ENCODE measurements around the gene LRP6.

Gene LRP6

DNA sequence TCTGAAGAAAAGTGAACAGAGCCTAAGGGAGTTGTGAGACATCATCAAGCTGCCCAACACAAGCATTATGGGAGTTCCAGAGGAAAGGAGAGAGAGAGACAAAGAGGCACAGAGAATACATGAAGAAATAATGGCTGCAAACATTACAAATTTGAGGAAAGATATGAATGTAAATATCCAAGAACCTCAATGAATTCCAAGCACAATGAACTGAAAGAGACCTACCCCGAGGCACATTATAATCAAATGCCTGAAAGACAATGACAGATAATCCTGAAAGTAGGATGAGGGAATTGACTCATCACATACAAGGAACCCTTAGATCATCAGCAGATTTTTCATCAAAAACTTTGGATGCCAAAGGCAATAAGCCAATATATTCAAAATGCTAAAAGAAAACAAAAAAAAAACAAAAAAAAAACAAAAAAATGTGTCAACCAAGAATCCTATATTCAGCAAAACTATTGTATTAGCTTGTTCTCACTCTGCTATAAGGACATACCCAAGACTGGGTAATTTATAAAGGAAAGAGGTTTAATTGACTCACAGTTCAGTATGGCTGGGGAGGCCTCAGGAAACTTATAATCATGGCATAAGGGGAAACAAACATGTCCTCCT, 158.3 kb downstream of the LRP6 start:
- DNase-seq (ENCODE audit: low read depth), result no peak
- H3K4me3 ChIP-seq (replicated peaks; ENCODE audit: low read depth, low read length), result no peak overlapping the region
- TF ChIP-seq, protein P1, sequence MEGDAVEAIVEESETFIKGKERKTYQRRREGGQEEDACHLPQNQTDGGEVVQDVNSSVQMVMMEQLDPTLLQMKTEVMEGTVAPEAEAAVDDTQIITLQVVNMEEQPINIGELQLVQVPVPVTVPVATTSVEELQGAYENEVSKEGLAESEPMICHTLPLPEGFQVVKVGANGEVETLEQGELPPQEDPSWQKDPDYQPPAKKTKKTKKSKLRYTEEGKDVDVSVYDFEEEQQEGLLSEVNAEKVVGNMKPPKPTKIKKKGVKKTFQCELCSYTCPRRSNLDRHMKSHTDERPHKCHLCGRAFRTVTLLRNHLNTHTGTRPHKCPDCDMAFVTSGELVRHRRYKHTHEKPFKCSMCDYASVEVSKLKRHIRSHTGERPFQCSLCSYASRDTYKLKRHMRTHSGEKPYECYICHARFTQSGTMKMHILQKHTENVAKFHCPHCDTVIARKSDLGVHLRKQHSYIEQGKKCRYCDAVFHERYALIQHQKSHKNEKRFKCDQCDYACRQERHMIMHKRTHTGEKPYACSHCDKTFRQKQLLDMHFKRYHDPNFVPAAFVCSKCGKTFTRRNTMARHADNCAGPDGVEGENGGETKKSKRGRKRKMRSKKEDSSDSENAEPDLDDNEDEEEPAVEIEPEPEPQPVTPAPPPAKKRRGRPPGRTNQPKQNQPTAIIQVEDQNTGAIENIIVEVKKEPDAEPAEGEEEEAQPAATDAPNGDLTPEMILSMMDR (IDR thresholded peaks at IDR 0.05; ENCODE audit: low read length, missing control alignments), result no peak

DNA sequence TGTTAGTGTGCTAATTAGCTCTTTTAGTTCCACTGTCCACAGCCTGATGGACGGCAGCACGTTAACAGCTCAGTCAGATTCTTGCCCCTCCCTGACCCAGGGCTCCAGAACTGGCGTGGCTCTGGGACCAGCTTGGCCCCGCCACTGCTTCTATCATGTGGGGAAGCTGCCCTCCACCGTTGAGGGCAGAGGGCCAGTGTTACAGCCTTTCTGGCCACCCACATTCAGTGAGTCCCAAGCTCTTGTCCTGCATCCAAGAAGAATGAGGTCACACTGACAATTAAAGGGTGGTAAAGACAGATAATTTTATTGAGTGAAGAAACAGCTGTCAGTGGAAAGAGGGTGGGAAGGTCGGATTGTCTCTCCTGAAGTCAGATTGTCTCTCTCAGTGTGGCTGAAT, 159.2 kb downstream of the LRP6 start:
- no peak overlapping the region for H3K4me3 ChIP-seq (replicated peaks; ENCODE audit: low read depth, low read length)
- DNase-seq (ENCODE audit: low read depth), result no peak
- TF ChIP-seq, protein P1 (IDR thresholded peaks at IDR 0.05; ENCODE audit: low read length, missing control alignments), result no peak

DNA sequence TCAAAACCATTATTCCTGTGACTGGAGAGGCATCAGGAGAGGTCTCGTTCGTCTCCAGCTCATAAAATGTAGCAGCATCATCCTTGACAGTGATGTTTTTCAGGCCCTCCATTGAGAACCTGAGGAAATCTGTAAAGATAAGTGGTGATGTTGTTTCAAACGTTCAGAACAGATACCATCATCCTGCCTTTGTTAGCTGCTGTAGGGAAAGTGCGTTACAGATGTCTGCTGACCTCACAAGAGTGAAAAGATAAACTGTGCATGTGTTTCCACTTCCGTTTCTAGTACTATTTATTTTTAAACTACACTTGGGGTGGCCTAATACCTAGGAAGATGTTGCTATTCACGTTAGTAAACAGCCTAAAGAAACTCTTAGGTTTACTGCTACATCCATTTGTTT, 167.7 kb downstream of the LRP6 start:
- TF ChIP-seq, protein P1 (IDR thresholded peaks at IDR 0.05; ENCODE audit: low read length, missing control alignments), result no peak

DNA sequence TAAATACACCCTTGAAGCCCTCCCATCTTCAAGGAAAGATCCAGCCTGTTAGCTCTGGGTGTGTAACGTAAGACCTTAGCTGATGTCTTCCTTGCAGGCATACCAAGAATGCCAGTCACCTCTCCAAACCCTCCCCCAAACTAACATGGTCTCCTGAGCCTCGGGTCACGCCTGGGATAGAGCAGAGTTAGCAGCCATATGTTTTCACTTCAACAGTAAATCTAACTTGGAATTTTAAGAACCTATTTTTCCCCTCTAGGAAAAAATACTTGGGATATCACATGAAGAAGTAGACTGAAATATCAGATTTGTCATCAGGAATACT, 168.2 kb downstream of the LRP6 start:
- no peak for DNase-seq (ENCODE audit: low read depth)
- TF ChIP-seq, protein P1 (IDR thresholded peaks at IDR 0.05; ENCODE audit: low read length, missing control alignments), result no peak
- no peak overlapping the region for H3K4me3 ChIP-seq (replicated peaks; ENCODE audit: low read depth, low read length)

More for the DNA sequence above, 167.7 kb downstream of the LRP6 start:
- peak; percentile 83 for DNase-seq (ENCODE audit: low read depth)
- no peak overlapping the region for H3K4me3 ChIP-seq (replicated peaks; ENCODE audit: low read depth, low read length)

DNA sequence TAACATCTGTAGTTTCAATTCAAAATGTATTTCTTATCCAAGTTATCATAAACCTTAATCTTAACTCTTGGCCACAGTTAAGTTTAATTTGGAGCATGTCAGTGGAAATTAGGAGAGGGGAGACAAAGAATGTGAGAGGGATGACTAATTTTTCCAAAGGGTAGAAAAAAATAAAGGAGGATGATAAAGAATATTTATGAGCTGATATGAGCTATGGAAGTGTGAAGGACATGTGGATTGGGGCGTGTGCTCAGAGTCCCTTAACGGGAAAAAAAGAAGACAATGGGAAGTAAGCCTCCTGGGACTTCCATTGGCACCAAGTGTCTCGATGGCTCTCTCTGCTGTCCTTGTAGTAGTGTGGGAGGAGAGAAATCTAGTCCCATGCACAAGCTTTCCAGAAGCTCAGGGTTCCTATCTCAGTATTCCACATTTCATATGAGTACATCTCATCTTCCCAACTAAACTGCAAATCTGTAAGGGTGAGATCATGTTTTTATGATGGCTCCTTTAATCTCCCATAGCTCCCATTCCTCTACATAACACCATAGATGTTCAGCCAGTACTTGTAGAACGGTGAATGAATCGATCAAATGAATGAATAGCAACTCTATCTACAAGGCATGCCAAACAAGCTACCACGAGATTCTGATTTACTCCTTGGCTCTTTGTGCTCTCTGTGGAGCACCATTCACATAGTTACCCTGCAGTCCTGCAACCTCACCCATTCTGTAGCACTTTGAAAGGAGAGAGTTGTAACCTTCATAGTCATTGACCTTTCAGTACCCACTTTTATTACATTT, 168.8 kb downstream of the LRP6 start:
- TF ChIP-seq, protein P1 (IDR thresholded peaks at IDR 0.05; ENCODE audit: low read length, missing control alignments), result no peak
- no peak overlapping the region for H3K4me3 ChIP-seq (replicated peaks; ENCODE audit: low read depth, low read length)
- DNase-seq (ENCODE audit: low read depth), result no peak

DNA sequence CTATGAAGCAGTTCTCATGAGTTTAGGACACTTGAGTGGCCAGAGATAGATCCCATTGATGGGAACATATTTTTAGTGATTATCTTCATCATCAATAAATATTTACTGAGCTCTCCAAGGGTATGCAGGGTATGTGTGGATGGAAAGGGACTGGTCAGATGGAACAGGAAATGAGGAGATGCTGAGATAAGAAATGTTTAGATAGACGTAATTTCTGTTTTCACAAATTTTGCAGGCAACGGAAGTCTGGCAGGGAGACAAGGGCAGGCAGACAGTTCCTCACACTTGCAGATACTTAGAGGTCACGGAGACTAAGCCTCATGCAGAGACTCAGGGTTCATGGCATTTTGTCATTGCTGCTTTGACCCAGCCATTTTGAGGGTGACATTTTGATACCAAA, 171.8 kb downstream of the LRP6 start:
- H3K4me3 ChIP-seq (replicated peaks; ENCODE audit: low read depth, low read length), result no peak overlapping the region
- DNase-seq (ENCODE audit: low read depth), result peak; percentile 12
- TF ChIP-seq, protein P1 (IDR thresholded peaks at IDR 0.05; ENCODE audit: low read length, missing control alignments), result no peak
